Measurements from ENCODE around the gene KIF17.

GRCh38 chr1:20701446-20701845 is 16.4 kb downstream of the KIF17 start:
- TF ChIP-seq CTCF (IDR thresholded peaks at IDR 0.05; ENCODE audit: insufficient read depth, low read depth, low read length) (no peak), EZH2 (IDR thresholded peaks at IDR 0.05; ENCODE audit: insufficient read depth, low read length) (no peak)
